GM12878 (cell line): ENCODE data around the gene PRDM15. TPM values are rescaled to one million over a fixed set of nuclear protein-coding genes. Genes with fewer than 3 reads are reported as not detected.

ENCODE experiments used
- ATAC-seq: fragments of 200-7000 bp; cut with Tn5 transposase; 3 replicates; pipeline ENCODE4 v1.9.1; 2020; ENCODE audit warnings: mild to moderate bottlenecking, moderate library complexity
- BruUV-seq: library from RNA; stranded (reverse); fragments of 400-500 nt; replicated peaks from 2 replicates; lab custom pipeline; 2021; lab: Mats Ljungman, UMichigan
- CTCF ChIA-PET: fragments of 300-600 bp; sonication (Branson Sonifier 250); formaldehyde crosslinking; extraction: SDS; loops from one replicate; lab custom pipeline; 2021; ENCODE audit warnings: inconsistent platforms; lab: Yijun Ruan, JAX
- POLR2A ChIA-PET: fragments of 350-600 bp; formaldehyde crosslinking; extraction: SDS; loops from one replicate; lab custom pipeline; 2021; ENCODE audit warnings: inconsistent platforms; lab: Charles Lee
- RAD21 ChIA-PET: fragments of 300-600 bp; sonication (Branson Sonifier 250); formaldehyde crosslinking; loops from one replicate; lab custom pipeline; 2023; ENCODE audit warnings: antibody characterized with exemption; ENCODE audit not compliant: unreplicated experiment; lab: Charles Lee
- SMC1A ChIA-PET: fragments of 300-600 bp; sonication (Branson Sonifier 250); formaldehyde crosslinking; loops from one replicate; lab custom pipeline; 2023; ENCODE audit not compliant: unreplicated experiment, uncharacterized antibody; lab: Charles Lee
- DNase-seq: peaks from one replicate; pipeline ENCODE4 v3.0.0-alpha.2; 2011; ENCODE audit warnings: low read depth, low spot score
- FAIRE-seq: peaks from 3 replicates; lab custom pipeline; 2011; peaks lifted over from hg19 to GRCh38; lab: Jason Lieb, UNC
- H2AFZ ChIP-seq: 2 replicates; pipeline ENCODE4 v1.6.0; 2011; ENCODE audit warnings: low read depth, low read length, control low read depth; ENCODE audit not compliant: control insufficient read depth
- H3K27ac ChIP-seq: 2 replicates; pipeline ENCODE4 v1.5.1; 2011; ENCODE audit warnings: control low read depth; ENCODE audit not compliant: control insufficient read depth, insufficient read depth
- H3K27me3 ChIP-seq, 2 experiments: replicated peaks in 1 of 2; 2 replicates each; pipeline versions ENCODE4 v1.6.0 to v1.6.1; 2011; ENCODE audit warnings: low read length in 1 of 2; ENCODE audit not compliant: control insufficient read depth in 2 of 2, insufficient read depth in 2 of 2
- H3K36me3 ChIP-seq, 2 experiments: 2 replicates each; pipeline ENCODE4 v1.5.1; 2011; ENCODE audit warnings: low read length in 1 of 2; ENCODE audit not compliant: control insufficient read depth in 2 of 2, insufficient read depth in 2 of 2
- H3K4me1 ChIP-seq: 2 replicates; pipeline ENCODE4 v1.6.1; 2011; ENCODE audit warnings: mild to moderate bottlenecking, low read length, moderate library complexity, mixed read lengths; ENCODE audit not compliant: control insufficient read depth, insufficient read depth
- H3K4me2 ChIP-seq: 2 replicates; pipeline ENCODE4 v1.6.0; 2011; ENCODE audit warnings: control low read depth; ENCODE audit not compliant: control insufficient read depth, insufficient read depth
- H3K4me3 ChIP-seq: fragments of 200-600 bp; sonication (generic); 2 replicates; pipeline ENCODE4 v1.5.1; 2016
- H3K79me2 ChIP-seq: 2 replicates; pipeline ENCODE4 v1.6.0; 2011; ENCODE audit warnings: low read length; ENCODE audit not compliant: control insufficient read depth, insufficient read depth
- H3K9ac ChIP-seq: 2 replicates; pipeline ENCODE4 v1.8.0; 2011; ENCODE audit warnings: low read length, control low read depth, mixed read lengths; ENCODE audit not compliant: control insufficient read depth, insufficient read depth
- H3K9me3 ChIP-seq: replicated peaks from 3 replicates; pipeline ENCODE4 v1.5.1; 2011; ENCODE audit warnings: mild to moderate bottlenecking, low read length; ENCODE audit not compliant: control insufficient read depth, insufficient read depth
- H4K20me1 ChIP-seq: 2 replicates; pipeline ENCODE4 v1.6.0; 2011; ENCODE audit not compliant: control insufficient read depth, insufficient read depth
- DPF2 ChIP-seq: fragments of 450-650 bp; IDR thresholded peaks from 2 replicates; pipeline ENCODE4 v1.6.1; 2017; ENCODE audit warnings: mild to moderate bottlenecking
- NFXL1 ChIP-seq: fragments of 450-650 bp; IDR thresholded peaks from 2 replicates; pipeline ENCODE4 v1.6.1; 2017; ENCODE audit warnings: antibody characterized with exemption, mild to moderate bottlenecking, borderline replicate concordance
- SUPT20H ChIP-seq: IDR thresholded peaks from 2 replicates; pipeline ENCODE4 v1.6.1; 2011; ENCODE audit warnings: low read depth, mild to moderate bottlenecking, low read length, moderate library complexity, borderline replicate concordance; ENCODE audit not compliant: control insufficient read depth
- ZZZ3 ChIP-seq: IDR thresholded peaks from 2 replicates; pipeline ENCODE4 v1.6.1; 2011; ENCODE audit warnings: low read depth; ENCODE audit not compliant: control insufficient read depth, insufficient read length
- WGBS: methylation state at CpG from one replicate; pipeline ENCODE4 v1.1.6; 2016; ENCODE audit warnings: low lambda C conversion rate; ENCODE audit not compliant: insufficient replicate concordance, insufficient coverage; ENCODE audit errors: missing lambda C conversion rate; 5-methylcytosine and 5-hydroxymethylcytosine counted together
- in situ Hi-C: fragments of 300-500 bp; cut with MboI; formaldehyde crosslinking; loops from 9 replicates; pipeline ENCODE4 v1.14.3; 2018; ENCODE audit warnings: mixed read lengths
- intact Hi-C: fragments of 100-400 bp; cut with micrococcal nuclease; formaldehyde crosslinking; loops from one replicate; pipeline ENCODE4 v1.14.2; 2022; ENCODE audit not compliant: unreplicated experiment
- polyA plus RNA-seq, 11 experiments: library from polyadenylated mRNA; depleted of rRNA in 4 of 11; unstranded in 6 of 11; stranded (reverse) in 5 of 11; fragments of >200 nt; fragmentation: Nextera tagmentation in 4 of 11; fragmentation: Illumina TruSeq in 1 of 11; extraction: Ambion mirVana in 4 of 11; extraction: Trizol in 1 of 11; gene quantifications; 1 replicate in 1 of 11; 2 replicates in 10 of 11; pipeline versions ENCODE4 v1.2.1 to v1.2.3, GENCODE V29; 2011 to 2016; ENCODE audit warnings: inconsistent platforms in 2 of 11, missing spikeins in 2 of 11, low read depth in 1 of 11
- total RNA-seq, 4 experiments: library from RNA; depleted of rRNA in 3 of 4; stranded (reverse); fragments of >200 nt in 3 of 4; fragmentation: Illumina TruSeq in 1 of 4; extraction: Trizol in 1 of 4; gene quantifications; 2 replicates each; pipeline versions ENCODE4 v1.2.1 to v1.2.3, GENCODE V29; 2013 to 2021
- TF ChIP-seq, protein P1 (sequence below): fragments of 150-350 bp; IDR thresholded peaks from 2 replicates; pipeline ENCODE4 v1.6.1; 2016; ENCODE audit warnings: low read depth, low read length
- TF ChIP-seq, protein P2 (sequence below): fragments of 450-650 bp; IDR thresholded peaks from 2 replicates; pipeline ENCODE4 v1.6.1; 2017; ENCODE audit warnings: mild to moderate bottlenecking, moderate library complexity

PRDM15 gene
- total and polyA plus RNA-seq, 10 of the 15 experiments (the other 5 are each of a cell fraction or from before 2014, with no cell fraction given) = 2.2 to 16.0 (median 8.6) TPM

DNA sequence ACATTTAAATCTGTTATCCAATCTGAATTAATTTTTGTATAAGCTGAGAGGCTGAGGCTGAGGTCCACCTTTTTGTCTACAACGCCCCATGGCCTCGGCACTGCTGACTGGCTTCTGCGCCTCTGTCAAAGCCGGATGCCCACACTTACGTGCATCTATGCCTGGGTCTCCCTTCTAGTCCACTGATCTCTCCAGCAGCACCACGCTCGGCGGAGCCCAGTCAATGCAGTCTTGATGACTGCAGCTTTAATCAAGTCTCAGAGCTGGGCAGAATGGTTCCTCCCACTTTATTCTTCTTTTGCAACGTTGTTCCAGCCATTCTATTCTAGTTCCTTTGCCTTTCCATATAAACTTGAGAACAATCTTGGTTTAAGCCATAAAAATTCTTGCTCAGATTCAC, 9.4 kb downstream of the PRDM15 start:
- no TSS peak for BruUV-seq
- no peak overlapping the region for H3K9ac ChIP-seq
- H3K79me2 ChIP-seq = peaks cover 27% of the 10 kb centered on the region
- peaks cover 55% of the 10 kb centered on the region for H3K4me1 ChIP-seq
- H4K20me1 ChIP-seq = no peaks in the 10 kb centered on the region
- ChIA-PET SMC1A (interaction anchor here (3.3 kb wide), 1 partner anchor 8 kb away, joined by 14 read pairs; no protein-coding TSS in a partner anchor), RAD21 (interaction anchor here (1.2 kb wide), 1 partner anchor 248 kb away, joined by 4 read pairs; no protein-coding TSS in a partner anchor), POLR2A (no interaction called here), CTCF (interaction anchor here (1.2 kb wide), 2 partner anchors 8 to 248 kb away, joined by 3 read pairs; no protein-coding TSS in a partner anchor)
- no peak for TF ChIP-seq NFXL1
- TF ChIP-seq, protein P1, sequence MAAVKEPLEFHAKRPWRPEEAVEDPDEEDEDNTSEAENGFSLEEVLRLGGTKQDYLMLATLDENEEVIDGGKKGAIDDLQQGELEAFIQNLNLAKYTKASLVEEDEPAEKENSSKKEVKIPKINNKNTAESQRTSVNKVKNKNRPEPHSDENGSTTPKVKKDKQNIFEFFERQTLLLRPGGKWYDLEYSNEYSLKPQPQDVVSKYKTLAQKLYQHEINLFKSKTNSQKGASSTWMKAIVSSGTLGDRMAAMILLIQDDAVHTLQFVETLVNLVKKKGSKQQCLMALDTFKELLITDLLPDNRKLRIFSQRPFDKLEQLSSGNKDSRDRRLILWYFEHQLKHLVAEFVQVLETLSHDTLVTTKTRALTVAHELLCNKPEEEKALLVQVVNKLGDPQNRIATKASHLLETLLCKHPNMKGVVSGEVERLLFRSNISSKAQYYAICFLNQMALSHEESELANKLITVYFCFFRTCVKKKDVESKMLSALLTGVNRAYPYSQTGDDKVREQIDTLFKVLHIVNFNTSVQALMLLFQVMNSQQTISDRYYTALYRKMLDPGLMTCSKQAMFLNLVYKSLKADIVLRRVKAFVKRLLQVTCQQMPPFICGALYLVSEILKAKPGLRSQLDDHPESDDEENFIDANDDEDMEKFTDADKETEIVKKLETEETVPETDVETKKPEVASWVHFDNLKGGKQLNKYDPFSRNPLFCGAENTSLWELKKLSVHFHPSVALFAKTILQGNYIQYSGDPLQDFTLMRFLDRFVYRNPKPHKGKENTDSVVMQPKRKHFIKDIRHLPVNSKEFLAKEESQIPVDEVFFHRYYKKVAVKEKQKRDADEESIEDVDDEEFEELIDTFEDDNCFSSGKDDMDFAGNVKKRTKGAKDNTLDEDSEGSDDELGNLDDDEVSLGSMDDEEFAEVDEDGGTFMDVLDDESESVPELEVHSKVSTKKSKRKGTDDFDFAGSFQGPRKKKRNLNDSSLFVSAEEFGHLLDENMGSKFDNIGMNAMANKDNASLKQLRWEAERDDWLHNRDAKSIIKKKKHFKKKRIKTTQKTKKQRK = no peak
- TF ChIP-seq DPF2 = no peak
- TF ChIP-seq ZZZ3 = no peak
- no peak for TF ChIP-seq SUPT20H
- TF ChIP-seq, protein P2, sequence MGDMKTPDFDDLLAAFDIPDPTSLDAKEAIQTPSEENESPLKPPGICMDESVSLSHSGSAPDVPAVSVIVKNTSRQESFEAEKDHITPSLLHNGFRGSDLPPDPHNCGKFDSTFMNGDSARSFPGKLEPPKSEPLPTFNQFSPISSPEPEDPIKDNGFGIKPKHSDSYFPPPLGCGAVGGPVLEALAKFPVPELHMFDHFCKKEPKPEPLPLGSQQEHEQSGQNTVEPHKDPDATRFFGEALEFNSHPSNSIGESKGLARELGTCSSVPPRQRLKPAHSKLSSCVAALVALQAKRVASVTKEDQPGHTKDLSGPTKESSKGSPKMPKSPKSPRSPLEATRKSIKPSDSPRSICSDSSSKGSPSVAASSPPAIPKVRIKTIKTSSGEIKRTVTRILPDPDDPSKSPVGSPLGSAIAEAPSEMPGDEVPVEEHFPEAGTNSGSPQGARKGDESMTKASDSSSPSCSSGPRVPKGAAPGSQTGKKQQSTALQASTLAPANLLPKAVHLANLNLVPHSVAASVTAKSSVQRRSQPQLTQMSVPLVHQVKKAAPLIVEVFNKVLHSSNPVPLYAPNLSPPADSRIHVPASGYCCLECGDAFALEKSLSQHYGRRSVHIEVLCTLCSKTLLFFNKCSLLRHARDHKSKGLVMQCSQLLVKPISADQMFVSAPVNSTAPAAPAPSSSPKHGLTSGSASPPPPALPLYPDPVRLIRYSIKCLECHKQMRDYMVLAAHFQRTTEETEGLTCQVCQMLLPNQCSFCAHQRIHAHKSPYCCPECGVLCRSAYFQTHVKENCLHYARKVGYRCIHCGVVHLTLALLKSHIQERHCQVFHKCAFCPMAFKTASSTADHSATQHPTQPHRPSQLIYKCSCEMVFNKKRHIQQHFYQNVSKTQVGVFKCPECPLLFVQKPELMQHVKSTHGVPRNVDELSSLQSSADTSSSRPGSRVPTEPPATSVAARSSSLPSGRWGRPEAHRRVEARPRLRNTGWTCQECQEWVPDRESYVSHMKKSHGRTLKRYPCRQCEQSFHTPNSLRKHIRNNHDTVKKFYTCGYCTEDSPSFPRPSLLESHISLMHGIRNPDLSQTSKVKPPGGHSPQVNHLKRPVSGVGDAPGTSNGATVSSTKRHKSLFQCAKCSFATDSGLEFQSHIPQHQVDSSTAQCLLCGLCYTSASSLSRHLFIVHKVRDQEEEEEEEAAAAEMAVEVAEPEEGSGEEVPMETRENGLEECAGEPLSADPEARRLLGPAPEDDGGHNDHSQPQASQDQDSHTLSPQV = no peak
- in situ Hi-C loops (no loop called here), intact Hi-C loops (loop anchor here (2.0 to 10.0 kb wide), 2 partner anchors 193 to 505 kb away; partner anchors contain the start of gene MX2)
- WGBS = 94% methylated on average over 9 of the region's 9 CpGs
- ATAC-seq (no peak), FAIRE-seq (no peak), DNase-seq (no peak)
- H2AFZ ChIP-seq = no peak overlapping the region
- no peak overlapping the region for H3K4me3 ChIP-seq
- H3K27ac ChIP-seq = no peak overlapping the region
- no peaks in the 10 kb centered on the region for H3K9me3 ChIP-seq
- no peaks in the 10 kb centered on the region; a peak in 1 of 4 replicates for H3K36me3 ChIP-seq
- H3K27me3 ChIP-seq = no peaks in the 10 kb centered on the region
- no peak overlapping the region for H3K4me2 ChIP-seq
